Measurements from ENCODE around the gene MYL3. TPM values are rescaled to one million over a fixed set of nuclear protein-coding genes. Genes with fewer than 3 reads are reported as not detected.

The MYL3 gene
- total and polyA plus RNA-seq, 2 experiments from 2014 or later, result not detected

GRCh38 chr3:46898321-46899150, 35.3 kb upstream of the MYL3 start:
- TF ChIP-seq EZH2phosphoT487 (IDR thresholded peaks at IDR 0.05; ENCODE audit: unreplicated experiment) (no peak), EZH2 (IDR thresholded peaks at IDR 0.05; ENCODE audit: low read depth, unreplicated experiment) (peak; percentile 32)
- ATAC-seq (peak; percentile 76), DNase-seq (ENCODE audit: low spot score) (peak; percentile 69)
- Histone ChIP-seq H3K4me3 (peak overlapping the region; percentile 45), H3K9me2 (ENCODE audit: insufficient read depth) (no peaks in the 10 kb centered on the region), H2AFZ (peak overlapping the region; percentile 74; the same call in 1 of the 2 replicates), H3K4me2 (peak overlapping the region; percentile 76), H3K27me3 (ENCODE audit: insufficient read depth) (peaks cover 27% of the 10 kb centered on the region), H3K4me1 (ENCODE audit: insufficient read depth) (no peaks in the 10 kb centered on the region), H3K36me3 (ENCODE audit: insufficient read depth) (no peaks in the 10 kb centered on the region), H3K27ac (ENCODE audit: low read depth) (no peak overlapping the region), H3F3A (replicated peaks; ENCODE audit: low read depth) (no peaks in the 10 kb centered on the region), H4K20me1 (replicated peaks; ENCODE audit: insufficient read depth) (0 out of 2 replicates have a peak, but pooled peaks cover 3% of the 10 kb centered on the region), H3K79me2 (replicated peaks; ENCODE audit: insufficient read depth) (no peaks in the 10 kb centered on the region)
- Mint-ChIP-seq H3K27ac (no peak overlapping the region), H3K9me3 (no peaks in the 10 kb centered on the region), H3K36me3 (ENCODE audit: low read depth) (no peaks in the 10 kb centered on the region), H3K27me3 (ENCODE audit: insufficient read depth, low read depth, poor library complexity) (peaks cover 35% of the 10 kb centered on the region), H3K4me1 (peaks cover 8% of the 10 kb centered on the region; the same call in 2 of the 3 replicates), H3K4me3 (peak overlapping the region; percentile 62)

- peak overlapping the region; percentile 42; the same call in 1 of the 3 replicates for H3K4me3 Mint-ChIP-seq
- DNase-seq (ENCODE audit: low spot score) (peak; percentile 59), ATAC-seq (peak; percentile 20)
- no peak overlapping the region for H3K27ac ChIP-seq (ENCODE audit: low read depth)
- peak overlapping the region; percentile 45; the same call in 1 of the 2 replicates for H3K4me3 ChIP-seq
- no peaks in the 10 kb centered on the region for H3K36me3 Mint-ChIP-seq (ENCODE audit: low read depth)
- 0 out of 2 replicates have a peak, but pooled peaks cover 3% of the 10 kb centered on the region for H4K20me1 ChIP-seq (replicated peaks; ENCODE audit: insufficient read depth)
- H3K27ac Mint-ChIP-seq, result no peak overlapping the region
- TF ChIP-seq CTCF (conservative IDR thresholded peaks at IDR 0.05; ENCODE audit: low read depth in 2 of 2) (peak; percentile 40 to 45), JUNB (IDR thresholded peaks at IDR 0.05; ENCODE audit: unreplicated experiment) (no peak), ZNF331 (CRISPR knock-in tag; IDR thresholded peaks at IDR 0.05; ENCODE audit: low read depth) (no peak)
- peaks cover 4% of the 10 kb centered on the region for H3K4me1 ChIP-seq (ENCODE audit: insufficient read depth)
- no peaks in the 10 kb centered on the region for H3F3A ChIP-seq (replicated peaks; ENCODE audit: low read depth)
- no peaks in the 10 kb centered on the region for H3K9me3 Mint-ChIP-seq
- no peak overlapping the region for H2AFZ ChIP-seq
- no peaks in the 10 kb centered on the region for H3K79me2 ChIP-seq (replicated peaks; ENCODE audit: insufficient read depth)
- H3K4me1 Mint-ChIP-seq, result peaks cover 10% of the 10 kb centered on the region; the same call in 2 of the 3 replicates
- no peaks in the 10 kb centered on the region for H3K9me2 ChIP-seq (ENCODE audit: insufficient read depth)
- no peaks in the 10 kb centered on the region for H3K36me3 ChIP-seq (ENCODE audit: insufficient read depth)
- H3K4me2 ChIP-seq, result peak overlapping the region; percentile 76
- peaks cover 34% of the 10 kb centered on the region for H3K27me3 ChIP-seq (ENCODE audit: insufficient read depth)
- H3K27me3 Mint-ChIP-seq (ENCODE audit: insufficient read depth, low read depth, poor library complexity), result peaks cover 41% of the 10 kb centered on the region
Observed at GRCh38 chr3:46897829-46898320, 34.6 kb upstream of the MYL3 start.

- Mint-ChIP-seq H3K9me3 (no peaks in the 10 kb centered on the region), H3K27me3 (ENCODE audit: insufficient read depth, low read depth, poor library complexity) (peaks cover 50% of the 10 kb centered on the region), H3K27ac (no peak overlapping the region), H3K36me3 (ENCODE audit: low read depth) (no peaks in the 10 kb centered on the region), H3K4me3 (no peak overlapping the region), H3K4me1 (peaks cover 11% of the 10 kb centered on the region; the same call in 2 of the 3 replicates)
- Histone ChIP-seq H3K4me3 (no peak overlapping the region), H3K27ac (ENCODE audit: low read depth) (no peak overlapping the region), H3K36me3 (ENCODE audit: insufficient read depth) (no peaks in the 10 kb centered on the region), H4K20me1 (replicated peaks; ENCODE audit: insufficient read depth) (0 out of 2 replicates have a peak, but pooled peaks cover 3% of the 10 kb centered on the region), H3K27me3 (ENCODE audit: insufficient read depth) (peaks cover 40% of the 10 kb centered on the region), H3K4me1 (ENCODE audit: insufficient read depth) (peaks cover 5% of the 10 kb centered on the region), H2AFZ (no peak overlapping the region), H3F3A (replicated peaks; ENCODE audit: low read depth) (no peaks in the 10 kb centered on the region), H3K79me2 (replicated peaks; ENCODE audit: insufficient read depth) (no peaks in the 10 kb centered on the region), H3K9me2 (ENCODE audit: insufficient read depth) (no peaks in the 10 kb centered on the region), H3K4me2 (no peak overlapping the region)
- ATAC-seq (no peak), DNase-seq (ENCODE audit: low spot score) (no peak)
- TF ChIP-seq ZNF462 (CRISPR knock-in tag; IDR thresholded peaks at IDR 0.05), result no peak
- TF ChIP-seq EZH2phosphoT487 (IDR thresholded peaks at IDR 0.05; ENCODE audit: unreplicated experiment), result no peak
- no peak for TF ChIP-seq ZNF331 (CRISPR knock-in tag; IDR thresholded peaks at IDR 0.05; ENCODE audit: low read depth)
- no peak for TF ChIP-seq EZH2 (IDR thresholded peaks at IDR 0.05; ENCODE audit: low read depth, unreplicated experiment)
Observed at GRCh38 chr3:46897031-46897430, 33.8 kb upstream of the MYL3 start.
